Measurements from ENCODE around the gene ZEB1. TPM values are rescaled to one million over a fixed set of nuclear protein-coding genes. Genes with fewer than 3 reads are reported as not detected.
"Not testable (repeated sequence)": the region's sequence is repeated elsewhere in the genome, so short reads cannot be mapped to it uniquely, and the experiment has no call there.

Gene ZEB1
- total RNA-seq, 6 experiments from 2014 or later, result 46.2 to 59.5 (median 53.2) TPM

DNA sequence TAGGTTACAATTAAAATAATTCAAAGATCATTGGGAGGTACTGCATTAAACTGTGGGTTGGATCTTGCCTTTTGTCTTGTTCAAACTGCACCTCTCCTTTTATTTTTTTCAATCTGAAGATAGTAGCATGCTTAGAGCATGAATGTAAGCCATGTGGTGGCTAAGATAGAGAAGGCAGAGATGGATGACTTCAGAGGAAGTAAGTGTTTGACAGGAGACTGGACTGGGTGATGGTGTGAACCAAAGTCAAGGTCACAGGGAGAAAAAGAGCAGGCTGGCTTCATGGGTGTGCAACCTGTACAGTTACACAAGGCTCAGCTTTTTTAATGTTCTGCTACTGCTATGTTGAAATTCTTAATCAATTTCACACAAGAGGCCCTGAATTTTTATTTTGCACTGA is 85.6 kb downstream of the ZEB1 start:
- Mint-ChIP-seq H3K4me3 (no peak overlapping the region), H3K27ac (peak overlapping the region; percentile 14), H3K36me3 (ENCODE audit: low read depth) (peaks cover 17% of the 10 kb centered on the region), H3K9me3 (peaks cover 4% of the 10 kb centered on the region; the same call in 1 of the 2 replicates), H3K4me1 (ENCODE audit: low read depth) (peaks cover 34% of the 10 kb centered on the region), H3K27me3 (ENCODE audit: insufficient read depth) (no peaks in the 10 kb centered on the region; the same call in 1 of the 2 replicates)
- TF ChIP-seq, protein P1, sequence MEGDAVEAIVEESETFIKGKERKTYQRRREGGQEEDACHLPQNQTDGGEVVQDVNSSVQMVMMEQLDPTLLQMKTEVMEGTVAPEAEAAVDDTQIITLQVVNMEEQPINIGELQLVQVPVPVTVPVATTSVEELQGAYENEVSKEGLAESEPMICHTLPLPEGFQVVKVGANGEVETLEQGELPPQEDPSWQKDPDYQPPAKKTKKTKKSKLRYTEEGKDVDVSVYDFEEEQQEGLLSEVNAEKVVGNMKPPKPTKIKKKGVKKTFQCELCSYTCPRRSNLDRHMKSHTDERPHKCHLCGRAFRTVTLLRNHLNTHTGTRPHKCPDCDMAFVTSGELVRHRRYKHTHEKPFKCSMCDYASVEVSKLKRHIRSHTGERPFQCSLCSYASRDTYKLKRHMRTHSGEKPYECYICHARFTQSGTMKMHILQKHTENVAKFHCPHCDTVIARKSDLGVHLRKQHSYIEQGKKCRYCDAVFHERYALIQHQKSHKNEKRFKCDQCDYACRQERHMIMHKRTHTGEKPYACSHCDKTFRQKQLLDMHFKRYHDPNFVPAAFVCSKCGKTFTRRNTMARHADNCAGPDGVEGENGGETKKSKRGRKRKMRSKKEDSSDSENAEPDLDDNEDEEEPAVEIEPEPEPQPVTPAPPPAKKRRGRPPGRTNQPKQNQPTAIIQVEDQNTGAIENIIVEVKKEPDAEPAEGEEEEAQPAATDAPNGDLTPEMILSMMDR (IDR thresholded peaks at IDR 0.05), result no peak
- no peak for DNase-seq

- peaks cover 24% of the 10 kb centered on the region for H3K36me3 Mint-ChIP-seq (ENCODE audit: low read depth)
- not testable (repeated sequence) for H3K27me3 Mint-ChIP-seq (ENCODE audit: insufficient read depth); H3K27ac Mint-ChIP-seq; DNase-seq; H3K9me3 Mint-ChIP-seq; H3K4me3 Mint-ChIP-seq
- H3K4me1 Mint-ChIP-seq (ENCODE audit: low read depth), result peaks cover 28% of the 10 kb centered on the region
Measured at GRCh38 chr10:31405829-31406228, 86.8 kb downstream of the ZEB1 start.

GRCh38 chr10:31412397-31412796 is 93.4 kb downstream of the ZEB1 start:
- peaks cover 41% of the 10 kb centered on the region for H3K4me1 Mint-ChIP-seq (ENCODE audit: low read depth)

DNA sequence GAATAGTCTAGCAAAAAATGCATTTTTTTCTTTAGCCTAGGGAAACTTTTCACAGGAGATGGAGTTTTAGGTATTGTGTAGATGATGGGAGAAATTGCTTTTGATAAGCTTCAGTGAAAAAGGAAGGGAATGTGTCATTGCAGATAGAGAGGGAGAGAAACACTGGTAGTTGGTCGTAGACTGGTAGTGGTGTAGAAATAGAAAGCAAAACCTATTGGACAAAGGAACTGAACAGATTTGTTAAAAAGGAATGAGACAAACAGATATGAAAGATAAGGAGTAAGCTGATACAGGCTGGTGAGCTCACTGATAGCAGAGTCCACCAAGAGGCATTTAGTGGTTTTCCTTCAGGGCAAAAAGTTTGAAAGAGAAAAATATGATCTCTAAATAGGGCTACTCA is 94.3 kb downstream of the ZEB1 start:
- TF ChIP-seq, protein P1 (IDR thresholded peaks at IDR 0.05), result no peak
- Mint-ChIP-seq H3K4me1 (ENCODE audit: low read depth) (peaks cover 51% of the 10 kb centered on the region), H3K4me3 (peak overlapping the region; percentile 82), H3K27ac (peak overlapping the region; percentile 74), H3K36me3 (ENCODE audit: low read depth) (peaks cover 23% of the 10 kb centered on the region), H3K9me3 (peaks cover 16% of the 10 kb centered on the region), H3K27me3 (ENCODE audit: insufficient read depth) (no peaks in the 10 kb centered on the region)
- peak; percentile 48 for DNase-seq

More at GRCh38 chr10:31412397-31412796, 93.4 kb downstream of the ZEB1 start:
- not testable (repeated sequence) for H3K27ac Mint-ChIP-seq; DNase-seq; H3K27me3 Mint-ChIP-seq (ENCODE audit: insufficient read depth); H3K4me3 Mint-ChIP-seq
- H3K36me3 Mint-ChIP-seq (ENCODE audit: low read depth), result peaks cover 23% of the 10 kb centered on the region
- peaks cover 16% of the 10 kb centered on the region for H3K9me3 Mint-ChIP-seq

DNA sequence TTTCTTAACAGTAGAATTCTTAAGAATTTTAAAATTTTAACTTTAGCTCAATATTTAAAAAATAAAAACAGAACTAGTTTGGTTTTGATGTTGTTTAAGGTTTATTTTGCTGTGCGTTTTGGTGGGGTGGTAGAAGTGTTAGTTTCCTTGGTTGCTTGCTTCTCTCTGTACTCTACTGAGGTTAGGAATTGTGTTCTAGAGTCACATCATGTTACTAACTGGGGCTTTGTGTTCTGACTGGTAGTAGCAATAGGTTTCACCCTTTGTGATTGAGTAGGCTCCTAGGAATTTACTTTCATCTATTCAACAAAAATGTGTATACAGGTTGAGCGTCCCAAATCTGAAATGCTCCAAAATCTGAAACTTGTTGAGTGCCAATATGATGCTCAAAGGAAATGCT is 99.5 kb downstream of the ZEB1 start:
- TF ChIP-seq, protein P1 (IDR thresholded peaks at IDR 0.05), result no peak
- H3K36me3 Mint-ChIP-seq (ENCODE audit: low read depth), result peaks cover 6% of the 10 kb centered on the region; the same call in 1 of the 2 replicates
- no peaks in the 10 kb centered on the region for H3K9me3 Mint-ChIP-seq

DNA sequence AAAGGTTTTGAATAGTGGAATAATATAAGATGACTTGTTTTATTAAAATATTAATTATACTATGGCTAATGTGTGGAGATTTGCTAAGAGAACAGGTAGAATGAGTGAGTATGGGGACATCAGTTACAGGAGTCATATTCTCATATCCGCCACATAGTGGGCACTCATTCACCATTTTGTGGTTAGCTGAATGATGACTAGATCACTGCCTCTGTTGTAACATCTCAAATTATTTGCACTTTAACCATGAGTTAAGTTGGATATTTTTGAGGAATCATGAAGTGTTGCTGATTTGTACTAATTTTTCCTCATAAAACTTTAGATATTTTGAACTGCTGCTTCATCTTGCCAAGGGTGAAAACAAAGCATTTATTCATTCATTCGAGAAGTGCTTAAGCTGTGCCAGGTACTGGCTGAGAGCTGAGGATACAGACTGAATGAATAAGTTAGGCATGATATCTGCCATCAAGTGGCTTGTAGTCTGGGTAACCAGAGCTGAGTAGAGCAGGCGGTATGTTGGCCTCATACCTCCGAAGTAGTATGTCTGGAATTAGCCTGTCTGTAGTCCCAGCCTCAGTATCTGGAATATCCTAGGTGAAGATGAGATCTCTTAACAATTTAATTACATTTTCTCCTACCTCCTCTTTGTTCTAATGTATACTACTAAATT is 100.5 kb downstream of the ZEB1 start:
- no peaks in the 10 kb centered on the region for H3K9me3 Mint-ChIP-seq
- peak overlapping the region; percentile 2; the same call in 1 of the 2 replicates for H3K4me3 Mint-ChIP-seq
- H3K27ac Mint-ChIP-seq, result peak overlapping the region; percentile 57
- H3K36me3 Mint-ChIP-seq (ENCODE audit: low read depth), result peaks cover 6% of the 10 kb centered on the region; the same call in 1 of the 2 replicates
- peaks cover 76% of the 10 kb centered on the region for H3K4me1 Mint-ChIP-seq (ENCODE audit: low read depth)
- TF ChIP-seq, protein P1 (IDR thresholded peaks at IDR 0.05), result no peak
- peak; percentile 59 for DNase-seq
- no peaks in the 10 kb centered on the region; the same call in 1 of the 2 replicates for H3K27me3 Mint-ChIP-seq (ENCODE audit: insufficient read depth)

More for the DNA sequence above, 99.5 kb downstream of the ZEB1 start:
- peaks cover 76% of the 10 kb centered on the region for H3K4me1 Mint-ChIP-seq (ENCODE audit: low read depth)
- no peaks in the 10 kb centered on the region; the same call in 1 of the 2 replicates for H3K27me3 Mint-ChIP-seq (ENCODE audit: insufficient read depth)
- no peak for DNase-seq
- peak overlapping the region; percentile 57 for H3K27ac Mint-ChIP-seq
- no peak overlapping the region for H3K4me3 Mint-ChIP-seq
